ENCODE measurements around the gene TSPAN11.

GRCh38 chr12:31004666-31005065, 78.1 kb downstream of the TSPAN11 start:
- TF ChIP-seq CTCF (IDR thresholded peaks at IDR 0.05; ENCODE audit: extremely low read depth in 1 of 2, insufficient read depth in 1 of 2, low read depth in 1 of 2, low read length in 2 of 2) (no peak), MYC (IDR thresholded peaks at IDR 0.05; ENCODE audit: low read depth, low read length) (no peak), MAX (IDR thresholded peaks at IDR 0.05; ENCODE audit: insufficient read depth, insufficient read length) (no peak)
